HK-2 (cell line): ENCODE data around the gene NINL.

Experiments
- DNase-seq: peaks from one replicate; pipeline ENCODE4 v3.0.0-alpha.2; 2018; ENCODE audit not compliant: unreplicated experiment

Gene NINL

DNA sequence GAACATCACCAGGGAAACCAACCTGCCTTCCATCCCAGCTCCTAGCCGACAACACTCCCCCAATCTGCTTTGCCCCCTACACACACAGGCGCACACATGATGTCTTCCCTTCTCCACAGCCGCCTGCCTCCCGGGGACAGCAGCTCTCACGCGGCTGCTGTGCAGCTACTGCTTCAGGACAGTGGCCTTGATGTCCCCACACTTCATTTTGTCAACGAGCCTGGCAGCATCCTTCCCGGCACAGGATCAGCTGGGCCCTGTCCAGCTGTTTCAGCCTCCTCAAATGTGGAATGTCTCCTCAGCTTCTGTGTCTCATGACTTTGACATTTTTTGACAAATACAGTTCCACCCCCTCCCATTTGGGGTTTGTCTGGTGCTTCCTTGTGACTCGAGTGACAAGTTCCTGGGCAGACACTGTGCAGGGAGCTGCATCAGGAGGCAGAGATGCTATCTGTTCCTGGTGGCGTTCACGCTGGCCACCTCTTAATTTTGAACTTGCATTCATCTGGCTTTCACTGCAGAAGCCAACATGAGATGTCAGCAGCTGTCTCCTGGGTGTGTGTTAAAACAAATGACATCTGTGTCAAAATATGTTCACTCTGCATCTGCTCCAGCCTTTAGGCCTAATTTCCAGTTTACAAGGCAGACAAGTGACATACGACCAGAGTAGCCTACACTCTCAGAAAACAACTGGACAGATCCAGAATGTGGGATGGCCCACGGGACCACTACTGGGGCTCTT, 120.7 kb downstream of the NINL start:
- no peak for DNase-seq

- DNase-seq: no peak
Observed at GRCh38 chr20:25461786-25462545, 123.4 kb downstream of the NINL start.

DNA sequence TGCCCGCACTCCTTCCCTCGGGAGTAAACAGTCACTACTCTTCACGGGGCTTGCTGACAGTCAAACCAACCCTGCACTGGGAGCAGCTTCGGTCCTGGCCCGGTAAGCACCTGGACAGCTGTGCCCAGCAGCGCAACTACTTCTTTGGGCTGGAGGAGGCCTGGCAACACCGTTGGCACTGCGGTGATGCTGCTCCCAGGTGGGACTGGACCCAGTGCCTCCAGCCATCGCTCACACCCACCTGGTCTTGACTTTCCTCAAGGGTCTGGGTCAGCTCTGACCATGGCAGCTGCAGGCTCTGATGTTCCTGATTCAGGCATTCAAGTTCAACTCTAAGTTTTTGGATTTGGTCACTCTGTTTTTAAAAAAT, 124.1 kb downstream of the NINL start:
- DNase-seq: no peak

DNA sequence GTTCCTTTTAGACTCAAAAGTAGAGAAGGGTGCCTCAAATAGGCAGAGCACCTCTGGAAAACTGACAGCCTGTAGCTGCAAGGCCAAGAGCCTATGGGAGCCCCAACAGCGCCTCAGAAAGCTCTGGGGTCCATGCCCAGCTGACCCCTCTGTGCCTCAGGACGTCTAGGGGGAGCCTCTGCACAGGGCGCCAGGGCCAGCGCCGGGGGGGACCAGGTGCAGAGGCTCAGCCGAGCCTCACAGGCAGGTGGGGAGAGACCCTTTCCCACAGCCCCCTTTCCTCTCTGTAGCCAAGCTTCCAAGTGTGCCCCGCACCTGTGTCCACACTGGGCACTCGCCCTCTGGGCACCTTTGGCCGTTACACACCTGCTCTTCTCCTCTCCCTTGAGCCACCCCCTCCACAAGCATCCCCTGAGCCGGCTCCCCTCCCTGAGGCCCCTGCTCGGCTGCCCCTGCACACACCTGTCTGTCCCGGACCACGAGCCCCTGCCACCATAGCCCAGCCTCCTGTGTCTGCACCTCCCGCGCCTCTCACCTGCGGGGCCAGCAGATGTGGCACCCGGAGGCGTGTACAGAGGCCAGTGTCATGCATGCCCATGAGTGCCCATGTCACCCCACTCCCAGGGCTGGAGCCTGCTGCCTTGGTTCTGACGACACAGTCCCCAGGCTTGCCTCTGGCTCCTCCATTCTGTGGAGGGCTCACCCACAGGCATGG, 124.6 kb downstream of the NINL start:
- DNase-seq: no peak

DNA sequence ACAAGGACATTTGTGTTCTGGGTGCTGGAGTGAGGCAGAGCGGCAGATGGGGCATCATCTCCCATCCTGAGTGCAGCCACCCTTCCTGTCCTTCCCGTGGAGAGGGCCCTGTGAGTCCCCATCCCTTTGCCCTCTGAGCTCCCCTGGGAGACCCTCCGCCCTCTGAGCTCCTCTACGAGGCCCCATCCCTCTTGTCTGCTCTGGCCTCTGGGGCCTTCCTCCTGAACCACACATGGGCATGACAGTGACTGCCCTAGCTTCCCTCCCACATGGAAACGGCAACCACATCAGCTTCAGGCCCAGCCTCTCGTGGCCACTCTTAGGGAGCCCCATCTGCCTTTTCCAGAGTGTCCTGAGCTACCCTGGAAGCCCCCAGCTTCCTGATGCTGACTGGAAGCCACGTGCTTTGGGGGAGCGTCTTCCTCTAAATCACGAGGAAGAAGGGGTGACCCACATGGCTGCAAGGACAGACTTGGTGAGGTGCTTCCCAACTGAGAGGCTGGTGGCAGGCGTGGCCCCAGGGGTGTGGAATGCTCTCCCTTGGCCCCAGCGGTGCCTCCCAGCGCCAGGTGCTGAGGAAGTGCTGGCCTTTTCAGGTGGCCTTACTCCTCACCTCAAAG, 125.3 kb downstream of the NINL start:
- no peak for DNase-seq

DNA sequence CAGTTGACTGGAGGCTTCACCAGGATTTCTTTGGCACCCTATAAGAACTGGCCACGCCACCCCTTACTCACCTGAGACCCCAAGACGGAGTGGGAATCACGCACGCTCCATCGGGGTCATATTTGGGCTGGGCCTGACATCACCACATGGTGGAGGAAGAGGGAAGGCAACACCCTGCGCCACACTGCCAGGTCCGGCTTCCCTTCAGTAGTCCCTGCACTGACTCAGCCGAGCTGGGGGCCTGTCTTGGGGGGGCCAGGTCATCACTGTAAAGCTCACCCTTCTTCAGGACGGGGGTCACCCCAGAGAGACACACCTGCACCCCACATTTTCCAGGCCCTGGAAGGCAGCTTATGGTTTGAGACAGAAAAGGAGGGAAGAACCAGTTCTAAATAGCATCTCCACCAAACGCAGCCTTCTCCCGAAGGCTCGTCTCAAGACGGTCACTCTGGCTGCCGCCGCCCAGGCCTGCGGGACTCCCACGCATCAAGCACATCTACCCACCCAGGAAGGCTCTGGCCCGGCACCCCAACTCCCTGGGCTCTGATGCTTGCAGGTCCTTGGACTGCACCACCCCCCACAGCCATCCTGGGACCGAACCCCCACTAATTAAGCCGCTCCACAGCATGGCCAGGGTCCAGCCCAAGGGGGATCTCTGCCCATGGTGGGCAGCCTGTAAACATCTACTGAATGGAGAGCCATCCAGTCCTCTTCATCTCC, 126.1 kb downstream of the NINL start:
- DNase-seq: no peak

GRCh38 chr20:25457886-25458680, 127.2 kb downstream of the NINL start:
- no peak for DNase-seq

DNA sequence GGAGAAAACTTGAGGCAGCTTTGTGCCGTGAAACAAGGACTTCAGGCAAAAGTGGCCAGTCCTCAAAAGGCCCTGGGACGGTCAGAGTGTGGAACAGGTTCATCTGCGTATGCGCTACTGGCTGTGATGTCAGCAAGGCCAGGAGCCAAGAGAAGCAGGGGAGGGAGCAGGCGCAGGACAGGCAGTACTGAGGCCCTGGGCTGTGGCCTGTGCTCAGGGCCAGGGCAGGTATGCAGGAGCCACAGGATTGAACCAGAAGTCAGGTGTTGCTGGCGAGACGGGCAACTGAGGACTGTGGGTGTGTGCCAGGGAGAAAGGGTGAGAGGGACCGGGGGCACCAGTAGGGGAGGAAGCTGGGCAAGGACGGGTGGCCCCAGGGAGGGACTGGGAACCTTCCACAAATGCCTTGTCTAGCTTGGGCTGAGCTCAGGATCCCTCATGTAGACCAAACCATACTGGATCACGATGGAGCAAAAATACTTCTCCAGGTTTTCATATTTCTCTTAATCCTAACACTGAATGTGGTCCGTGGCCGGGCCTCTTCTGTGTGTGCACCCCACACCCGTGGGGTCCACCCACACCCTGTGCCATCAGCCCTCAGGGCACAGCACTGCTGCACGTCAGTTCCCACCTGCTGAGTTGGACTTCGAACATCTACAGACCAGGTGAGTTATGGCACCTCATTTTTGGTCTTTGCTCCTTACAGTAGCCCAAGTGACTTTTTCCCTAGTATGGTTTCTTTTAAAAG, 131.0 kb downstream of the NINL start:
- no peak for DNase-seq

DNA sequence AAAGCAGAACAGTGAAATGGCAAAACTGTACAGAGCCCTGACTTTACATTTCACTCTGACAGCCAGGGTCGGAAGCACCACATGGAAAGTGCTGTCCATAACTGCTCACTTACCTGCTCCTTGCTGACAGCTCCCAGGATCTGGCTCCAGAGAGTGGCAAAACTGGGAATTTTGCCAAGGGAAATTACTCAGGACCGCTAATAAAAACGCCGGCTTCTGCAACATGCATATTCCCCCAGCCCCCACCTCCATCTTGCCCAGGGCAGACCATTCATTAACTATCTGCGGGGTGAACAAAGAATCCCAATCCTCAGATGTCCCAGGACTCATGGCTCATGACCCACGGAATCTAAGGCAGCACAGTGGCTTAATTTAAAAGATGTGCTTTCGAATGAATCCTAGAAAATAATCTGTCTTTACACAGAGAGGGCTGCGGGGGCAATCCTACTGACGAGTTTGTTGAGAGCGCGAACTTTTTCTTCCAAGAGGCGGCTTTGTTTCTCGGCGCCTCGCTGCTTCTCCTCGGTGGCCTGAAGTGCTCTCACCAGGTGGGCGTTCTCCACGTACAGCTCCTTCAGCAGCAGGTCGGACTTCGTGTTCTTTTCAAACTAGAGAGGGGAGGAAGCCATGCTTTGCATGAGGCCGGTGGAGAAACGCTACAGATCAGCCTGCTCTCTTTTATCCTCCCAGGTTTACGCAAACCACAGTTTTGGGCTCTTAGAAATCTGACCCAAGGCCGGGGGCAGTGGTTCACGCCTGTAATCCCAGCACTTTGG, 132.1 kb downstream of the NINL start:
- peak; percentile 60 for DNase-seq

DNA sequence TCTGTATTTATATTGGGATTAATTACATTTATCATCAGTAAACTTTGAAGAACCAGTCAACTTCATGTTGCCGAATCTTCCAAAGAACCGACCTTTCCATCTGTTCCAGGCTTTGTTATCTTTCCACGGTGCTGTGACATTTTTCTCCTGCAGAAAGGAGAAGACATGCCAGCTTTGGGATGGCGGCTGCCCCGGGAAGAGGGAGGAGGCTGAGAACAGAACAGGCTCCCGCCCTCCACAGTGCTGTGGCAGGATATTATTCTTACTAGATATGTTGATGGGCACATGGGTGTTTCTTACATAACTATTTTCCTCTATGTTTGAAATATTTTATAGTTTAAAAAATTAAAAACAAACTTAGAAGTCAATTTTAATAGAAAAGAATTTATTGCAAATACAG, 133.0 kb downstream of the NINL start:
- DNase-seq: no peak

GRCh38 chr20:25447671-25448070, 137.7 kb downstream of the NINL start:
- DNase-seq: no peak

DNA sequence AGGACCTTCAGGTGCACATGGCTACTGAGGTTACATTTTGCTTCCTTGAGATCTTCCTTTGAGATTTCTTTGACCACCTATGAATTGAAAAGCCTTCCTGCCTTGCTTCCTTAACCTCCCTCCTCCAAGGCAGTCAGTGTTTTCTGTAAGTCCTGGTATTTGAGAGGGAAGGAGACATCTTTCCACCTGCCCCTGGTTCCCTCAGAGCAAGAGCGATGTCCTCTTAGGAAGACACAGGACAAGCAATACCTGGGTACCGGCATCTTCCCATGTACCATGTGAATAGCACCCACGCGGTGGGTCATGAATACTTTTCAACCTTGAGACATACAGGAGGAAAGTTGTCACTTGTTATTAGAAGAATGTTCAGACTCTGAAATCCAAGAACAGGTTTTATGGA, 140.8 kb downstream of the NINL start:
- no peak for DNase-seq

DNA sequence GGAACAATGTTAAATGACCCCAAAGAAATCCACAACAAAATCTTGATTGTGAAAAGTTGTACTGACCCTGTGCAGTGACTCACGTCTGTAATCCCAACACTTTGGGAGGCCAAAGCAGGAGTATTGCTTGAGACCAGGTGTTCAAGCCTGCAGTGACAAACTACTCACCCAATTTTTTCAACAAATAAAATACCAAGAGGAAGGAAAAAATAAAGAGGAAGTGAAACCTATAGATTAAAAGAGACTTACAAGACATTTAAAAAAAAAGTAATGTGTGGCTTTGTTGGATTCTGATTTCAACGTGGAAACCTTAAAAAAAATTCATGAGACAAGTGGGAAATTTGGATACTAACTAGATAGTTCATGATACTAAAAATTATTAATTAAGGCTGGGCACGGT, 146.0 kb downstream of the NINL start:
- no peak for DNase-seq

DNA sequence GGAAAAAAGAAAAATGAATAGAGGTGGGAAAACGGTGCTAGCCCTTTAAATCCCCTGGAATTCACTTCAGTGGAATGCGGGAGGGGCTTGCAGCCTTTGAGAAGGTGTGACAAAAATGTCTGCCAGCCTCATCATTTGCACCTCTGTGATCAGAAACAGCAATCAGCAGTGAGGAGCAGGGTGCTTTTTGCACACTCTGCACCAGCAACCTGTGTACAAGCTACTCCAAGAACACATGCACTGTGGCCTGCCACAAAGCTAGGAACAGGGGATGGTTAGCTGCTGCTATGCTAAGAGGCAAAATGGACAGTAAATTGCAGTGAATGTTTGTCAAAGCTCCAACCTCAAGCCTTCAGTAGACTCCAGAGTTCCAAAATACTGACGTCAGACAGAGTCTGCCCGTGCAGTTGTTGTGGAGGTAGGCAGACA, 148.2 kb downstream of the NINL start:
- no peak for DNase-seq

GRCh38 chr20:25424536-25424935, 160.8 kb downstream of the NINL start:
- no peak for DNase-seq

GRCh38 chr20:25422032-25422431, 163.3 kb downstream of the NINL start:
- DNase-seq: no peak

GRCh38 chr20:25421102-25421501, 164.2 kb downstream of the NINL start:
- no peak for DNase-seq

GRCh38 chr20:25418776-25419175, 166.6 kb downstream of the NINL start:
- peak; percentile 20 for DNase-seq

- DNase-seq: no peak
Observed at GRCh38 chr20:25408890-25409289, 176.4 kb downstream of the NINL start.
